Type B pancreatic cell (in vitro differentiated cells): ENCODE measurements around the gene FOXG1. TPM values are rescaled to one million over a fixed set of nuclear protein-coding genes. Genes with fewer than 3 reads are reported as not detected.
A peak's percentile ranks its signal among the peaks of the same experiment; 100 is the strongest.

ENCODE experiments used
- DNase-seq: peaks from one replicate; pipeline ENCODE4 v3.0.0; 2021; ENCODE audit warnings: mixed read lengths; ENCODE audit not compliant: unreplicated experiment; ENCODE audit errors: extremely low spot score
- H3K27ac Mint-ChIP-seq: 2 replicates; pipeline ENCODE4 v1.8.0; 2021; ENCODE audit warnings: mild to moderate bottlenecking, mixed read lengths
- H3K27me3 Mint-ChIP-seq: 2 replicates; pipeline ENCODE4 v1.8.0; 2021; ENCODE audit warnings: mixed read lengths
- H3K36me3 Mint-ChIP-seq: 2 replicates; pipeline ENCODE4 v1.8.0; 2021; ENCODE audit warnings: mixed read lengths
- H3K4me1 Mint-ChIP-seq: one replicate; pipeline ENCODE4 v1.8.0; 2021; ENCODE audit warnings: mixed read lengths; ENCODE audit not compliant: unreplicated experiment
- H3K4me3 Mint-ChIP-seq: 2 replicates; pipeline ENCODE4 v1.8.0; 2021; ENCODE audit warnings: mild to moderate bottlenecking, mixed read lengths
- H3K9me3 Mint-ChIP-seq: 2 replicates; pipeline ENCODE4 v1.8.0; 2021; ENCODE audit warnings: mixed read lengths
- total RNA-seq: library from RNA; stranded (reverse); gene quantifications from 2 replicates; pipeline ENCODE4 v1.2.1, GENCODE V29; 2021; ENCODE audit warnings: low replicate concordance
- TF ChIP-seq, protein P1 (sequence below): fragments of 200-600 bp; sonication (generic); conservative IDR thresholded peaks from 2 replicates; pipeline ENCODE4 v1.5.0; 2021; ENCODE audit warnings: antibody characterized with exemption, mild to moderate bottlenecking

Gene FOXG1
- total RNA-seq, 1 donor from 2014 or later = 1.7 TPM

GRCh38 chr14:28767030-28767852 is 654 bp downstream of the FOXG1 start:
- H3K9me3 Mint-ChIP-seq = no peaks in the 10 kb centered on the region
- no peaks in the 10 kb centered on the region for H3K4me1 Mint-ChIP-seq
- TF ChIP-seq, protein P1, sequence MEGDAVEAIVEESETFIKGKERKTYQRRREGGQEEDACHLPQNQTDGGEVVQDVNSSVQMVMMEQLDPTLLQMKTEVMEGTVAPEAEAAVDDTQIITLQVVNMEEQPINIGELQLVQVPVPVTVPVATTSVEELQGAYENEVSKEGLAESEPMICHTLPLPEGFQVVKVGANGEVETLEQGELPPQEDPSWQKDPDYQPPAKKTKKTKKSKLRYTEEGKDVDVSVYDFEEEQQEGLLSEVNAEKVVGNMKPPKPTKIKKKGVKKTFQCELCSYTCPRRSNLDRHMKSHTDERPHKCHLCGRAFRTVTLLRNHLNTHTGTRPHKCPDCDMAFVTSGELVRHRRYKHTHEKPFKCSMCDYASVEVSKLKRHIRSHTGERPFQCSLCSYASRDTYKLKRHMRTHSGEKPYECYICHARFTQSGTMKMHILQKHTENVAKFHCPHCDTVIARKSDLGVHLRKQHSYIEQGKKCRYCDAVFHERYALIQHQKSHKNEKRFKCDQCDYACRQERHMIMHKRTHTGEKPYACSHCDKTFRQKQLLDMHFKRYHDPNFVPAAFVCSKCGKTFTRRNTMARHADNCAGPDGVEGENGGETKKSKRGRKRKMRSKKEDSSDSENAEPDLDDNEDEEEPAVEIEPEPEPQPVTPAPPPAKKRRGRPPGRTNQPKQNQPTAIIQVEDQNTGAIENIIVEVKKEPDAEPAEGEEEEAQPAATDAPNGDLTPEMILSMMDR = no peak
- H3K4me3 Mint-ChIP-seq = peak overlapping the region; percentile 54
- peak overlapping the region; percentile 34 for H3K27ac Mint-ChIP-seq
- H3K27me3 Mint-ChIP-seq = peaks cover 90% of the 10 kb centered on the region
- DNase-seq = no peak
- no peaks in the 10 kb centered on the region for H3K36me3 Mint-ChIP-seq

- peaks cover 90% of the 10 kb centered on the region for H3K27me3 Mint-ChIP-seq
- H3K9me3 Mint-ChIP-seq = no peaks in the 10 kb centered on the region
- peak overlapping the region; percentile 34 for H3K27ac Mint-ChIP-seq
- no peaks in the 10 kb centered on the region for H3K4me1 Mint-ChIP-seq
- peak overlapping the region; percentile 54 for H3K4me3 Mint-ChIP-seq
- TF ChIP-seq, protein P1 = no peak
- H3K36me3 Mint-ChIP-seq = no peaks in the 10 kb centered on the region
- no peak for DNase-seq
Observed at GRCh38 chr14:28767853-28768741, 1.5 kb downstream of the FOXG1 start.

- no peaks in the 10 kb centered on the region for H3K9me3 Mint-ChIP-seq
- H3K4me1 Mint-ChIP-seq = peaks cover 7% of the 10 kb centered on the region
- H3K4me3 Mint-ChIP-seq = no peak overlapping the region
- TF ChIP-seq, protein P1 = no peak
- no peak for DNase-seq
- H3K27me3 Mint-ChIP-seq = peaks cover 90% of the 10 kb centered on the region
- H3K36me3 Mint-ChIP-seq = no peaks in the 10 kb centered on the region
- H3K27ac Mint-ChIP-seq = no peak overlapping the region
Observed at GRCh38 chr14:28769276-28769880, 2.8 kb downstream of the FOXG1 start.

GRCh38 chr14:28770061-28770460 is 3.5 kb downstream of the FOXG1 start:
- Mint-ChIP-seq H3K4me3 (no peak overlapping the region), H3K4me1 (peaks cover 10% of the 10 kb centered on the region), H3K36me3 (no peaks in the 10 kb centered on the region), H3K27ac (no peak overlapping the region), H3K27me3 (peaks cover 90% of the 10 kb centered on the region), H3K9me3 (no peaks in the 10 kb centered on the region)
- no peak for DNase-seq
- TF ChIP-seq, protein P1 = no peak

DNA sequence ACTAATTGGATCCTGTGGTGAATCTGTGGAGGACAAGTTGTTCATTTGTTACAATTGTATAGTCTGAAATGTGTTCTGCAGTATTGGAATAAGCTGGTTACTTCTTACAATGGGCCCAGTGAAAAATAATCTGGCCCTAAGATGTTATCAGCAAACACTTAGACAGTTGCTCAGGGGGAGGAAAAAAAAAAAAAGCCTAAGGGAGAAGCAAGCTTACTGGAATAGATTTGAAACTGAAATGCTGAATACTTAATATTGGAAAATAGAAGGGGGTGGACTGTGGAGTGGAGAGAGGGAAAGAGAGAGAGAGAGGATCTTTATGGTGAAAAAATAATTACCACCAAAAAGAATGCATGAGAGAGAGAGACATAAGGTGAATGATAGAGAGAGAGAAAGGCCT is 4.0 kb downstream of the FOXG1 start:
- peak overlapping the region; percentile 10 for H3K27ac Mint-ChIP-seq

More for the DNA sequence above, 4.0 kb downstream of the FOXG1 start:
- TF ChIP-seq, protein P1 = no peak
- Mint-ChIP-seq H3K27me3 (peaks cover 90% of the 10 kb centered on the region), H3K4me3 (peak overlapping the region; percentile 7), H3K4me1 (peaks cover 10% of the 10 kb centered on the region), H3K36me3 (no peaks in the 10 kb centered on the region), H3K9me3 (no peaks in the 10 kb centered on the region)
- DNase-seq = no peak
